NB4 (cell line): ENCODE data around the gene ARHGAP15.

ENCODE experiments used
- MAX ChIP-seq: IDR thresholded peaks from 2 replicates; pipeline ENCODE4 v1.6.1; 2011; ENCODE audit warnings: low read depth, low read length
- MYC ChIP-seq: IDR thresholded peaks from 2 replicates; pipeline ENCODE4 v1.6.1; 2011; ENCODE audit warnings: low read depth, low read length
- POLR2A ChIP-seq: IDR thresholded peaks from 2 replicates; pipeline ENCODE4 v1.6.1; 2011; ENCODE audit warnings: mild to moderate bottlenecking; ENCODE audit not compliant: insufficient read length; ENCODE audit errors: extremely low read depth
- TF ChIP-seq, protein P1 (sequence below): IDR thresholded peaks from one replicate; pipeline ENCODE4 v1.5.1; 2012; ENCODE audit warnings: low read depth, low read length

DNA sequence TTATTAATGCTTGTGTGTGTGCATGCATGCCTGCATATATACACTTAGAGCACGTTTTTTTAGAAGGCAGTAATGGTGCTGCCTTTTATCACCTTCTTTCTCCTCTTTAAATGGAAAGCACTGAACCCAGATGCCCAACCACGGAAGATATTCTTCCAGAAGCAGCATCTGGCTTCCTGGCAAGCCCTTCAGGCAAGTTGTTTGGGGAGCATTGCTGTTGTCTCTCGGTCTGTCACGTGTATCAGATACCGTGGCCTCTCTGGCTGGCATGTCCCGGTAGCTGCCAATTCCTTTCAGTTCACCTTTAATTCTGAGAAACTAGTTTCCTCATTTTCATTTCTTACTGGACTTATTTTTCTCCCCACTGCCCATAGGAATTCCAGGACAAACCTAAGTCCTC lies 587.8 kb downstream of the ARHGAP15 start:
- TF ChIP-seq, protein P1, sequence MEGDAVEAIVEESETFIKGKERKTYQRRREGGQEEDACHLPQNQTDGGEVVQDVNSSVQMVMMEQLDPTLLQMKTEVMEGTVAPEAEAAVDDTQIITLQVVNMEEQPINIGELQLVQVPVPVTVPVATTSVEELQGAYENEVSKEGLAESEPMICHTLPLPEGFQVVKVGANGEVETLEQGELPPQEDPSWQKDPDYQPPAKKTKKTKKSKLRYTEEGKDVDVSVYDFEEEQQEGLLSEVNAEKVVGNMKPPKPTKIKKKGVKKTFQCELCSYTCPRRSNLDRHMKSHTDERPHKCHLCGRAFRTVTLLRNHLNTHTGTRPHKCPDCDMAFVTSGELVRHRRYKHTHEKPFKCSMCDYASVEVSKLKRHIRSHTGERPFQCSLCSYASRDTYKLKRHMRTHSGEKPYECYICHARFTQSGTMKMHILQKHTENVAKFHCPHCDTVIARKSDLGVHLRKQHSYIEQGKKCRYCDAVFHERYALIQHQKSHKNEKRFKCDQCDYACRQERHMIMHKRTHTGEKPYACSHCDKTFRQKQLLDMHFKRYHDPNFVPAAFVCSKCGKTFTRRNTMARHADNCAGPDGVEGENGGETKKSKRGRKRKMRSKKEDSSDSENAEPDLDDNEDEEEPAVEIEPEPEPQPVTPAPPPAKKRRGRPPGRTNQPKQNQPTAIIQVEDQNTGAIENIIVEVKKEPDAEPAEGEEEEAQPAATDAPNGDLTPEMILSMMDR = no peak
- TF ChIP-seq MYC (no peak), POLR2A (no peak), MAX (no peak)
